Dedifferentiated amniotic fluid mesenchymal stem cell (primary cell): ENCODE results near the gene OSBPL3.

Experiments
- DNase-seq: peaks from one replicate; pipeline ENCODE4 v3.0.0-alpha.2; 2016; ENCODE audit errors: extremely low spot score

The OSBPL3 gene

GRCh38 chr7:24829787-24830186 is 150.2 kb downstream of the OSBPL3 start:
- no peak for DNase-seq

GRCh38 chr7:24828891-24829661 is 150.9 kb downstream of the OSBPL3 start:
- DNase-seq = peak; percentile 61

- no peak for DNase-seq
Measured at GRCh38 chr7:24827589-24827988, 152.4 kb downstream of the OSBPL3 start.

DNA sequence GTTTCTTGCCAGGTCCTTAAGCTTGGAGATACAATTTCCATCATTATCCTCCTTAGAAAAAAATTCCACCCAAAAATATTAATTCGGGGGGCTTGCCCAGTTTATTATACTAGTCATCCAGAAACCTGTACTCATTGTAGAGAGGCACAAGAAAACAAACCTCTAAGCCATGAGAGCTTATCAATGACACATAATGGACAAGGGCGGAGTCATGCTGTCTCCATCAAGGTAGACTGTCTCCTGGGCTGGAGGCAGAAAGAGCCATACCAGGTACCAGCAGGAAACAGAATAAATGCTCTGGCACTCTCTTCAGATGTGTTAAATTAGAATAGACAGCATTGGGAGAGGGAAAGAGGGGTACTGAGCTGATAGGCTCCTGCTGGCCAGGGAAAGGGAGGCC is 153.0 kb downstream of the OSBPL3 start:
- no peak for DNase-seq

DNA sequence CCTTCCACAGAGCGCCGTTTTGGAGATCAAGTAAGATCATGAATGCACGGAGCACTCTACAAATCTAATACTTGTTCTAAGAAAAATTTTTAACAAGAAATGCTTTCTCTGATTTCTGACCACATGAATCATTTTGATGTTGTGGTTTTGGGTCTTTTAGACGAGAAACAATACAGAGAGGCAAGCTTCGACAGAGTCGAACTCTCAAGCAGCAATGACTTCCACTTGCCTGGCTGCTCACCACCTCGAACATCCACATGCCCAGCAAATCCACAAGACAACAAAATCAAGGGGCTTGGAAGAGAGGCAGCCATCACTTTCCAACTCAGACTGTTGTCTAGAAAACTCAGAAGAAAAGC is 153.3 kb downstream of the OSBPL3 start:
- no peak for DNase-seq

DNA sequence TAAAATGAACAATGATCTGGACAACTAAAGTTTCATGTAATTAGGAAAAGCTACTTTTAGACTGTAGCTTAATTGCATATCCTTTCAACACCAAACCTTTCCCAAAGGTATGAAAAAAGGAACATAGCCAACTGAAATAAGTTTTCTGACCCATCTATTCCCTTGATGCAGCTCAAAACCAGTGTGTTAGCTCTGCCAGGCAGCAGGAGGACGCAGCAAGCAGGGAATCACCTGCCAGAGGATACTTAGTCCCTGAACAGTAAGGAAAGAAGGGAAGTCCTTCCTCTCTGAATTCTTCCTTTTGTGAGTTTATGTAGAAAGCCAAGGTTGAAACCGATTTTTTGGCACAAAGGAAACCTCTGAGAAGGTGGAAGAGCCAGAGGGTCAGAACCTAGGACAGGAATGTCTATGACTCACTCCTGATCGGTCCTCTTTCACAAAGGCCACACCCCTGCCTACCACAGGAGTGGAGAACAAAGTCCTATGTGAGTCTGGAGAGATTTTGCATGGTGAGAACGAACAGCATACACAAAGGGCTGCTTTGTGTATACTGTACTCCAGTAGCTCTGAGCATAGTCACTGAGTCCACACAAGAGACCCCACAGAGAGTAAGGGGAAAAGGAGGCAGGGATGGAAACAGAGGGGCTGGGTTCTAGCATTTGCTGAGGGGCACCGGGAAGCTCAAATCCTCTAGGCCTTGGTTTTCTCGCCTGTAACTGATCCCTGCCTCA is 153.9 kb downstream of the OSBPL3 start:
- no peak for DNase-seq

DNA sequence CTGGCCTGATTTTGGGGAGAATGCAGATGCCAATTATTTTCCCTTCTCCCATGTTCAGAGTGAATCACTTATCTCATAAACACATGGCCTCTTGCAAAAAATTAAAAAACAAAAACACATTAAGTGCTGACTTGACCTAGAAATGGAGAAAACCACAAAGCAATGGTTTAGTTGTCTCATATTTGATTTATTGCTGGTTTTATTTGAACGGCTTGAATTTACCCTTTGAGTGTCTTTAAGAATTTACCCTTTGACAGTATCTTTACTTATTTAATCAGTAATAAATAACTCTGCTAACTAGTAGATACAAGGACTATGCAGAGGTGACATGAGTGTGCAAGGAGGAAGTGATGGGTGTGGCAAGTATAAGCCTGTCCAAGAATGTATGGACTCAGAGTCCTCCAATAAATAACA is 154.6 kb downstream of the OSBPL3 start:
- DNase-seq = no peak

DNA sequence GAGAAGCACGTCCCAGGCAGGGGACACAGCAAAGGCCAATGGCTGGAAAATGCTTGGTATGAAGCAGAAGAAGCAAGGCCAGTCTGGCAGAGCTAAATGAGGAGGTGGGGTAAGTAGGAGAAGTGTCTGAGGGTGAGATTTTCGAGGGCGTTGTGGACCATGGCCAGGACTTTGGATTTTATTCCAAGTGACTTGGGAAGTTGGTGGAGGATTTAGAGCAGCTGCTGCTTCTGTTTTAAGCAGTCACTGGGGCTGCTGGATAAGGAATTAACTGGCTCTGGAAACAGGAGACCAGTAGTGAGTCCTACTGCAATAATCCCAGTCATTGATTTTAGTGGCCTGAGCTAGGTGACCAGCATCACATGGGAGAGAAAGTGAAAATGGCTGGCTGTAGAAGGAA is 155.1 kb downstream of the OSBPL3 start:
- no peak for DNase-seq

DNA sequence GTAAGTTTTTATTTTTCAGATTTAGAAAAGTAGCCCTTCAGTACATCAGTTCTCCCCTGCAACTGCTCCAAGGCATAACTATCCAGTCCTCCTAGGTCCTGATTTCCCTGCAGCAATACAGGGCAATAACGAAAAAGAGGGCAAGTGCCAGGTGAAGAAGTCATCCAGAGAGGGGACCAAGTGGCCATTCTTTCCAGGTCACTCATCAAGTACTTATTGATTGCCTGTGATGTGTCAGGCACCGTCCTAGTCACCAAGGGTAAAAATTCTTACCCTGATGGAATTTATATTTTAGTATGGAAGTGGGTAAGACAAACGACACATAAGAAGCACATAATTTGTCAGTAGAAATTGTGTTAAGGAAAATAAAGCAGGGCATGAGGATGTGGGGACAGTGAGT is 155.6 kb downstream of the OSBPL3 start:
- no peak for DNase-seq

GRCh38 chr7:24821754-24822054 is 158.3 kb downstream of the OSBPL3 start:
- DNase-seq = no peak

DNA sequence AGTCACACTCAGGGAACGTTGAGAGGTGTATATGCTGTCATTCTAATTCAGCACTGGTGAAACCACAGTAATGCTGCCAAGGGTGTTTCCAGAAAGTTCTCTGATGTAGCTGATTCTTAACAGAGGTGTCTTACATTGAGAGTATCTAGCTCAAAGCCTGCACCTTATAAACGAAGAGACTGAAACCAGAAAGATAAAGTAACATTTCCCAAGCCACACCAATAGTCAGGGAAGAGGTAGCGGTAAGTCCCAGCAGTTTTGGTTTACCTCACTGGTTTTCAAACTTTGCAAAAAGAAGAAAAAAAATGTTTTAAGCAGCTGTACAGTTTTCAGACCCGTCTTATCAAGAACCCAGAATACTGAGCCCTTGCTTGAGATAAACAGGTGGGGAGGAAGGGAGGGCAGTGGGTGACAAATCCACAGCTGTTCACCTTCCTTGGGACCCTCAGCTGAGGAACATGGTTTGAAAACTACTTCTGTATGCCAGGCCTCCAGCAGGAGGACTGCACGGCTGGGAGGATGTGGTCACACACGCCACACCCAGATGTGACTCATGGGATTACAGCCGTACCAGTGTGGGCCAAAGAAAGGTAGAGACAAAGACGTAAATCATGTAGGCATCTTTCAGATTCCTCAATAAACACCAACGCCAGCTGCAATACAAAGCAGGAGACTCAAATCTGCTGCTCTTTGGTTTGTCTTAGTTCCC is 158.8 kb downstream of the OSBPL3 start:
- DNase-seq = peak; percentile 80

- DNase-seq = peak; percentile 64
Measured at GRCh38 chr7:24820730-24821044, 159.3 kb downstream of the OSBPL3 start.

DNA sequence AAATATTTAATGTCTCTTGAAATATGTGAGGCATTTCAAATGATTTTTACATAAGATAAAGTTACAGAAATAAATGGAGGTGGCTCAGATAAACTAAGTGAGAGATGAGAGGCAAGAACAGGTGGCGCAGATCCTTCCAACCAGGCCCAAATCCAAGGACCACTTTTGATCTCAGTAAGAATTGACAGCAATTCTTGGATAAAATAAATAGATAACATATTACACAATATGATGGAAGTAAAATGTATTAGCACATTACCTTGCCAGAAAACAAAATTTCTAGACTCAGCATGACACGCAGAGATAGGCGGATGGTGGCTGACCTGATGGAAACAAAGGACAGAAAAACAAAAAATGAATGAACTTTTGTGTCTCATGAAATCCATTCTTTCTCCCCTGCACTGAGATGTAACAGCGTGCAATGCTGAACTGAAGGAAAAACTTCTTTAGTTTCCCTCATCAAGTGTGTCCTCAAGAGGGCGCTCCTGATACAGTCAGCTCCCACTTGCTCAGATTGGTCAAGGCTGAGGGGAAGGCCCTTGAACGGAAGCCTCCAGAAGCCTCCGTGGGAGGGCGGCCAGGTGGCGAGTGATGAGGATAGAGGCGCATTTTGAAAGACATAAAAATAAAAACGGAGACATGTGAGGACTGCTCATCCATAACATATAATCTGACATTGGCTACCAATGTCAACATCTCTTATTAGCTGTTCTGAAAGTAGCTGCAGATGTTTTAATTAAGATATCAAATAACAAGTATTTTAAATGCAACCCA is 159.9 kb downstream of the OSBPL3 start:
- peak; percentile 92 for DNase-seq

DNA sequence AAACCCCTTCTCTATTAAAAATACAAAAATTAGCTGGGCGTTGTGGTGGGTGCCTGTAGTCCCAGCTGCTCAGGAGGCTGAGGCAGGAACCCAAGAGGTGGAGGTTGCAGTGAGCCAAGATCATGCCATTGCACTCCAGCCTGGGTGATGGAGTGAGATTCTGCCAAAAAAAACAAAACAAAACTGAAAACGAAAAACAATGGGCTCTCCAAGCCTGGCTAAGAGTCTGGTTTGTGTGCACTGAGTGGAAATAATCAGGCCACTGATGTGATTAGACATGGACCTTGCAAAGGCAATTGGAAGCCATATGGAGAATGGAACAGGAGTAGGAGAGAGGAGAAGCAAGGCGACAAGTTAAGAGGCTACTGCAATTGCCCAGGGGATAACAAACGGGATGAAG is 162.6 kb downstream of the OSBPL3 start:
- DNase-seq = no peak

DNA sequence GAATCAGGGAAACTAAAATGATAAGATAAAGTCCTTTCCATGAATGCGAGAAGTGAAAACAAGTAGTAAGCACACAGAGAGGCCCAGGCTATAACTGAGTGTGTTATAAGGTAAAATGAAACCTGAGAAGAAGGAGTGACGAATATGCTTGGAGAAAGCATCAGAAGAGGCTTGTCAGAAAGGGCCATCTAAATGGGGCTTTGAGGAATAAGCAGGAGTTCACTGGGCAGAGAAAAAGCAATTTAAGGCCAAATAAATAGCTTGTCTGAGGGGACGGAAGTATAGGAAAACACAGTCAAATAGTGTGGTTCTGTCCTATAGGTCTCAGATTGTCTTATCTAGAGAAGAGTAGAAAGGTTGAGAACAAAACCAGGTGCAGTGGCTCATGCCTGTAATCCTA is 163.1 kb downstream of the OSBPL3 start:
- no peak for DNase-seq

GRCh38 chr7:24812305-24812945 is 167.6 kb downstream of the OSBPL3 start:
- peak; percentile 26 for DNase-seq

DNA sequence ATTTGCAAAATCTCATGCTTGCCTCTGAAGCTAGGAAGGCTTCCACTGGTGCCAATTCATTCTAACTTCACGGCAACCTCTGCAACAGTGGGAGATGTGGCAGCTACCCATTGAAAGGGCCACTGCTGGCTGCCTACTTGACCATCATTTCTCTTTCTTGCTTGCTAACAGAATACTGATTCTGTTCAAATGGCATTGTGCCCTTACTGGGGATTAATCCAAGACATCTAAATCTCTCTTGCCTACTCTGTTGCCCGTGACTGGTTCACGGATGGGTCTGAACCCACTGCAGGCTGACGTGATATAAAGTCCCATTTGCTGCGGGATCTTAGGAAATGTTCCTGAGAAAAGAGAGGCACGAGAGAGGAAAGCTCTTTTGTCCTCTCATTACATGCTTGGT is 171.5 kb downstream of the OSBPL3 start:
- no peak for DNase-seq

- DNase-seq = no peak
Measured at GRCh38 chr7:24802300-24802699, 177.7 kb downstream of the OSBPL3 start.

- DNase-seq = no peak
Measured at GRCh38 chr7:24801883-24802282, 178.1 kb downstream of the OSBPL3 start.

- no peak for DNase-seq
Measured at GRCh38 chr7:24800667-24801066, 179.3 kb downstream of the OSBPL3 start.

DNA sequence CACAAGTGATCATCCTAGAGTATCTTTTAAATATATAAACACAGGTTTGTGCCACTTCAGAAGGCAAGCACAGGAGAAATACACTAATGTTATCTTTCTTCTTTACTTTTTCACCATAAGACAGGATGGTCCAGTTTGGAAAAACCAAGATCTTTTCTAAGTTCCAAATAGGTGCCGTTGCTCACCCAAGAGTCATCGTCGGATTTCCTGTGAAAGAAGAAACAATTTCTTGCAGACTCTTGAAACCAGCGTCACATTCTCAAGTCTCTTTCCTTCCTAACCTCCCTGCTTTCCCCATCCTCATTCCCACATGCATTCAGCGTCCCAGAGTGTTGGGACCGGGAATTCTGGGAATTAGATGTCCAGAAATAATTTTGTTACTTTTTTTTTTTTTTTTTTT is 179.9 kb downstream of the OSBPL3 start:
- no peak for DNase-seq

GRCh38 chr7:24799506-24799905 is 180.5 kb downstream of the OSBPL3 start:
- DNase-seq = no peak
